Muscle of back (tissue), 10 donors: ENCODE results near the gene OTULINL. TPM values are rescaled to one million over a fixed set of nuclear protein-coding genes. Genes with fewer than 3 reads are reported as not detected.

Experiments
- polyA plus RNA-seq, 10 donors: library from polyadenylated mRNA; unstranded; fragments of 120-200 nt; gene quantifications; one replicate each; pipeline ENCODE4 v1.2.1, GENCODE V29; 2013; ENCODE audit not compliant: insufficient read length in 10 of 10

OTULINL gene
- polyA plus RNA-seq, 10 donors = 4.0 to 7.3 (median 6.3) TPM

Other genes with a start within 250 kb of the OTULINL start
- 10 to 100 TPM; 10.3 to 15.8 (median 14.0) TPM for gene OTULIN, start 82.9 kb downstream of the OTULINL start, polyA plus RNA-seq